HL-60 (cell line): ENCODE measurements around the gene SUOX.

ENCODE experiments used
- GABPA ChIP-seq: IDR thresholded peaks from 2 replicates; pipeline ENCODE4 v1.6.1; 2012; ENCODE audit warnings: low read depth
- POLR2AphosphoS5 ChIP-seq: IDR thresholded peaks from 2 replicates; pipeline ENCODE4 v1.6.1; 2012; ENCODE audit warnings: low read depth
- REST ChIP-seq: IDR thresholded peaks from 2 replicates; pipeline ENCODE4 v1.6.1; 2012; ENCODE audit warnings: low read depth; ENCODE audit not compliant: insufficient replicate concordance
- TF ChIP-seq, protein P1 (sequence below): IDR thresholded peaks from one replicate; pipeline ENCODE4 v1.5.1; 2011; ENCODE audit warnings: low read length, control low read depth, inconsistent platforms; ENCODE audit not compliant: insufficient read depth

GRCh38 chr12:55995366-55995765 is 1.7 kb upstream of the SUOX start:
- TF ChIP-seq, protein P1, sequence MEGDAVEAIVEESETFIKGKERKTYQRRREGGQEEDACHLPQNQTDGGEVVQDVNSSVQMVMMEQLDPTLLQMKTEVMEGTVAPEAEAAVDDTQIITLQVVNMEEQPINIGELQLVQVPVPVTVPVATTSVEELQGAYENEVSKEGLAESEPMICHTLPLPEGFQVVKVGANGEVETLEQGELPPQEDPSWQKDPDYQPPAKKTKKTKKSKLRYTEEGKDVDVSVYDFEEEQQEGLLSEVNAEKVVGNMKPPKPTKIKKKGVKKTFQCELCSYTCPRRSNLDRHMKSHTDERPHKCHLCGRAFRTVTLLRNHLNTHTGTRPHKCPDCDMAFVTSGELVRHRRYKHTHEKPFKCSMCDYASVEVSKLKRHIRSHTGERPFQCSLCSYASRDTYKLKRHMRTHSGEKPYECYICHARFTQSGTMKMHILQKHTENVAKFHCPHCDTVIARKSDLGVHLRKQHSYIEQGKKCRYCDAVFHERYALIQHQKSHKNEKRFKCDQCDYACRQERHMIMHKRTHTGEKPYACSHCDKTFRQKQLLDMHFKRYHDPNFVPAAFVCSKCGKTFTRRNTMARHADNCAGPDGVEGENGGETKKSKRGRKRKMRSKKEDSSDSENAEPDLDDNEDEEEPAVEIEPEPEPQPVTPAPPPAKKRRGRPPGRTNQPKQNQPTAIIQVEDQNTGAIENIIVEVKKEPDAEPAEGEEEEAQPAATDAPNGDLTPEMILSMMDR, result no peak
- no peak for TF ChIP-seq POLR2AphosphoS5
- no peak for TF ChIP-seq REST
- no peak for TF ChIP-seq GABPA
